ENCODE results near the gene EPN1. TPM values are rescaled to one million over a fixed set of nuclear protein-coding genes. Genes with fewer than 3 reads are reported as not detected.

EPN1 gene
- total and polyA plus RNA-seq, 2 of the 8 experiments (the other 6 are each of a cell fraction or from before 2014, with no cell fraction given), result 49.6 to 200 TPM

DNA sequence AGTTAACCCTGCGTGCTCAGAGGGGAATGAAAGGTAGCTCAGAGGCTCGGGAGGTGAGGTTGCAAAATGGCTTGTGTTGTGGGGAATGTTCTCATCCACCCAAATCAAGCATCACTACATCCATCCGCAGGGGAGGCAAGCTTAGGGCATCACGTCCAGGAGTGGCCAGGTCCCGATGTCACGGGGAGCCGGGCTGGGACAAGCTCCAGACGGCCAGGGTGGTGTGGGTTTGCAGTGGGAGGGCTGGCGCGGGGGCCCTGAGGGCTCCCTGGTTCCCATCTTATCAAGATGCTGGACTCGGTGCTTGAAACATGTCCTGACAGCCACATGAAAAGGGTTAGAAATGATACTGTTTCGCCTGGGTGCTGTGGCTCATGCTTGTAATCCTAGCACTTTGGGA is 25.8 kb downstream of the EPN1 start:
- Histone ChIP-seq H3K18ac (ENCODE audit: extremely low read depth, low read length) (no peak overlapping the region), H3K79me2 (ENCODE audit: control insufficient read depth in 1 of 2, insufficient read depth in 2 of 2, low read length in 2 of 2) (no peaks in the 10 kb centered on the region), H2BK12ac (ENCODE audit: low read depth, low read length) (no peak overlapping the region), H4K8ac (ENCODE audit: extremely low read depth, insufficient read depth, low read length) (no peak overlapping the region), H3K9me3 (ENCODE audit: insufficient read depth in 2 of 2, low read depth in 1 of 2, low read length in 1 of 2) (peaks cover 7 to 22% of the 10 kb centered on the region in 2 experiments; a peak in 3 of 4 replicates), H3K9ac (replicated peaks in 1 of 4; ENCODE audit: extremely low read depth in 1 of 4, low read depth in 3 of 4, low read length in 3 of 4) (no peak overlapping the region), H3K27ac (ENCODE audit: low read depth, low read length) (no peak overlapping the region), H3K4me1 (replicated peaks in 1 of 4; ENCODE audit: control insufficient read depth in 3 of 4, insufficient read depth in 4 of 4, low read length in 3 of 4) (no peaks in the 10 kb centered on the region; a peak in 1 of 7 replicates), H4K91ac (replicated peaks; ENCODE audit: insufficient read length, low read length) (no peak overlapping the region), H4K5ac (ENCODE audit: insufficient read length, low read depth, low read length) (no peak overlapping the region), H2AFZ (ENCODE audit: low read length) (no peak overlapping the region), H3K27me3 (replicated peaks in 1 of 4; ENCODE audit: control insufficient read depth in 3 of 4, extremely low read depth in 1 of 4, insufficient read depth in 3 of 4, low read length in 3 of 4) (no peaks in the 10 kb centered on the region), H3K36me3 (ENCODE audit: control insufficient read depth in 2 of 4, insufficient read depth in 4 of 4, low read length in 3 of 4) (peaks cover 2 to 10% (median 5%) of the 10 kb centered on the region in 4 experiments; a peak in 5 of 8 replicates), H4K20me1 (replicated peaks in 1 of 2; ENCODE audit: control insufficient read depth in 1 of 2, insufficient read depth in 2 of 2, low read length in 2 of 2) (peaks cover 0 to 2% of the 10 kb centered on the region in 2 experiments), H2AK5ac (ENCODE audit: low read depth, low read length) (no peak overlapping the region), H3K4me2 (ENCODE audit: insufficient read depth in 1 of 2, low read depth in 2 of 2, low read length in 2 of 2) (no peak overlapping the region), H3K56ac (replicated peaks; ENCODE audit: insufficient read length, low read depth, low read length) (no peak overlapping the region), H3K23me2 (ENCODE audit: low read depth, low read length) (no peaks in the 10 kb centered on the region), H3K14ac (ENCODE audit: insufficient read length) (no peak overlapping the region), H3K4me3 (ENCODE audit: extremely low read depth in 1 of 4, insufficient read depth in 2 of 4, low read depth in 3 of 4, low read length in 4 of 4) (no peak overlapping the region), H2BK15ac (ENCODE audit: low read length) (no peak overlapping the region), H2BK20ac (ENCODE audit: low read length) (no peak overlapping the region), H3K79me1 (ENCODE audit: low read depth, low read length) (no peaks in the 10 kb centered on the region), H2BK120ac (replicated peaks; ENCODE audit: low read depth, low read length) (no peak overlapping the region), H3K4ac (replicated peaks; ENCODE audit: insufficient read length, low read depth, low read length) (no peak overlapping the region), H2BK5ac (ENCODE audit: low read depth, low read length) (no peak overlapping the region), H3K23ac (ENCODE audit: insufficient read length) (no peak overlapping the region)
- POLR2A ChIA-PET (ENCODE audit: partially characterized antibody), result interaction anchor here (1.3 to 1.4 kb wide), 2 partner anchors 8 to 19 kb away, joined by 4 to 5 read pairs; no protein-coding TSS in a partner anchor
- DNase-seq (ENCODE audit: low read depth in 1 of 2, low spot score in 2 of 2) (no peak), FAIRE-seq (no peak)
- CTCF ChIA-PET (ENCODE audit: partially characterized antibody), result interaction anchor here (1.1 kb wide), 1 partner anchor 15 kb away, joined by 3 read pairs; no protein-coding TSS in a partner anchor
- 94% methylated on average over 12 of the region's 12 CpGs; no CpG with 5 or more reads in 1 of the 2 experiments for WGBS, 2 experiments (ENCODE audit: extremely low coverage in 1 of 2, insufficient coverage in 1 of 2, insufficient read length in 1 of 2, insufficient replicate concordance in 2 of 2, low coverage in 1 of 2, low lambda C conversion rate in 2 of 2, missing lambda C conversion rate in 1 of 2)
- TF ChIP-seq BCL11A (IDR thresholded peaks at IDR 0.05; ENCODE audit: low read depth in 2 of 2, low read length in 2 of 2), result no peak
- no peak for TF ChIP-seq RNF2 (IDR thresholded peaks at IDR 0.05; ENCODE audit: borderline replicate concordance, low read depth, low read length, missing control alignments, poor library complexity, severe bottlenecking)
- no peak for TF ChIP-seq SIN3A (conservative IDR thresholded peaks at IDR 0.05 in 1 of 2, IDR thresholded peaks at IDR 0.05 in 1 of 2; ENCODE audit: low read depth in 1 of 2, low read length in 2 of 2)
- TF ChIP-seq TCF12 (IDR thresholded peaks at IDR 0.05; ENCODE audit: low read depth, low read length), result no peak
- TF ChIP-seq USF2 (IDR thresholded peaks at IDR 0.05; ENCODE audit: low read length), result no peak
- TF ChIP-seq PHF8 (conservative IDR thresholded peaks at IDR 0.05; ENCODE audit: low read depth, low read length), result no peak

All from H1 (cell line).